Effector CD8-positive, alpha-beta T cell (primary cell): ENCODE measurements around the gene TMC6.
"Not testable (repeated sequence)": the region's sequence is repeated elsewhere in the genome, so short reads cannot be mapped to it uniquely, and the experiment has no call there.

ENCODE experiments used
- DNase-seq: peaks from one replicate; lab custom pipeline; 2025; lab: John Stamatoyannopoulos, UW

TMC6 gene

DNA sequence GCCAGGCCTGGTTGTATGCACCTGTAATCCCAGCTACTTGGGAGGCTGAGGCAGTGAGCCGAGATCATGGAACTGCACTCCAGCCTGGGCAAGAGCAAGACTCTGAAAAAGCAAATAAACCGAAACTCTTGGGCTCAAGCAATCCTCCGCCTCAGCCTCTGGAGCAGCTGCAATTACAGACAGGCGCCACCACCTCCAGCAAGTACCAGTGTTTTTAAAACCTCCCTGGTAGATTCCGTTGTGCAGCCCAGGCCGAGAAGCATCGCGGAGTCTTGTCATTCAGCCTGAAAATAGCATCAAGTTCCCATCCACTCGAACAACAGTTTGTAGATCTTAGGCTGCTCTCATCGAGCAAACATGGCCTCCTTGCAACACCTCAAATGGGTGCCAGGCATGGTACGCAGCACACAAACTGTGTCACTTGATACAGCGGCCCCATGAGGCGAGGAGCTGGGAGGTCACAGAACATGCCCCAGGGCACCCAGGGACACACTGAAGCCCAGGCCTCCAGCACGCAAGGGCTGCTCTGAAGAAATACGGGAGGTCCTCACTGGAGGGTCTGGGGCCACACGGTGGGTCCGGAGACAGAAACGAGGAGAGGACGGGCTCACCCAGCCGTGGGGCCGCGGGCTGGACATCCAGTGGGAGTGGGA is 18.1 kb downstream of the TMC6 start:
- DNase-seq = no peak

- no peak for DNase-seq
These were observed 19.1 kb downstream of the TMC6 start for GRCh38 chr17:78109489-78109761.

GRCh38 chr17:78108726-78109488 is 19.6 kb downstream of the TMC6 start:
- DNase-seq = no peak

- no peak for DNase-seq
These were observed 20.4 kb downstream of the TMC6 start for GRCh38 chr17:78107976-78108725.

DNA sequence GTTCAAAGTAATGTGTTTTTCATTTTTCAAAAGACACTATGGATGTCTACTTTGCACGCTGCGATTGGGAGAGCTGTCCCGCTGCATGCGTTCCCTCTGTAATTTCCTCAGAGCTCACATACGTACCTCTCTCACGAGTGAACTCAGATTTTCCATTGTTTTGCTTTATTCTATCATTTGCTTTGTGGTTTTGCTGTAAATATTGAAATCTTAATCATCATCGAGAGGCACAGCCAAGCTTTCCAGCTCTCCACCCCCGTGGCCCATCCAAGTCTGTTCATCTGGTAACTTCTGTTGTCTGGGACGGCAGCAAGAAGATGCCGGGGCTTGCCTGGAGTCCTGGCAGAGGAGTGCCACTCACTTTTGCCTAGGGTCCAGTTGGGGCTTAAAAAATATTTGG is 21.1 kb downstream of the TMC6 start:
- no peak for DNase-seq

- no peak for DNase-seq
These were observed 22.3 kb downstream of the TMC6 start for GRCh38 chr17:78106211-78106610.

GRCh38 chr17:78105551-78105950 is 23.0 kb downstream of the TMC6 start:
- DNase-seq = no peak

- DNase-seq = no peak
These were observed 23.5 kb downstream of the TMC6 start for GRCh38 chr17:78105101-78105500.

DNA sequence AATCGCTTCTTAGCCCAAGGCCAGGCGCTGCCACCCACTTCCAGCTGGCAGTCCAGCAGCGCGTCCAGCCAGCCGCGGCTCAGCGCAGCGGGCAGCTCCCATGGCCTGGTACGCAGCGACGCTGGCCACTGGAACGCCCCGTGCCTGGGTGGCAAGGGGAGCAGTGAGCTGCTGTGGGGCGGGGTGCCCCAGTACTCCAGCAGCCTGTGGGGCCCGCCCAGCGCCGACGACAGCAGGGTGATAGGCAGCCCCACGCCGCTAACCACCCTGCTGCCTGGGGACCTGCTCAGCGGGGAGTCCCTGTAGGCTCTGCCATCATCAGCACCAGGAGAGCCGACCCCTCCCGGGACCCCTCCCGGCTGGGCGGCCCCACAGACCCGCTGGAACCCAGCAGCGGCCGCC is 24.0 kb downstream of the TMC6 start:
- DNase-seq = no peak

- DNase-seq = no peak
These were observed 25.2 kb downstream of the TMC6 start for GRCh38 chr17:78103311-78103710.

- no peak for DNase-seq
These were observed 27.0 kb downstream of the TMC6 start for GRCh38 chr17:78101542-78101941.

DNA sequence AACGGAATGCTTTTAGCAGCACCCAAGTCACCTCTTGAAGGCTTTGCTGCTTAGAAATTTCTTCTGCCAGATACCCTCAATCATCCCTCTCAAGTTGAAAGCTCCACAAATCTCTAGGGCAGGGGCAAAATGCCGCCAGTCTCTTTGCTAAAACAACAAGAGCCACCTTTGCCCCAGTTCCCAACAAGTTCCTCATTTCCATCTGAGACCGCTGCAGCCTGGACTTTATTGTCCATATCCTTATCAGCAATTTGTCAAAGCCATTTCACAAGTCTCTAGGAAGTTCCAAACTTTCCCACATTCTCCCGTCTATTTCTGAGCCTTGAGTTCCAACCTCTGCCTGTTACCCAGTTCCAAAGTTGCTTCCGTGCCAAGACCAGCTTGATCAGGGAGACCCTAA is 27.4 kb downstream of the TMC6 start:
- no peak for DNase-seq

GRCh38 chr17:78096093-78096492 is 32.5 kb downstream of the TMC6 start:
- DNase-seq = no peak

GRCh38 chr17:78095035-78095434 is 33.5 kb downstream of the TMC6 start:
- no peak for DNase-seq

DNA sequence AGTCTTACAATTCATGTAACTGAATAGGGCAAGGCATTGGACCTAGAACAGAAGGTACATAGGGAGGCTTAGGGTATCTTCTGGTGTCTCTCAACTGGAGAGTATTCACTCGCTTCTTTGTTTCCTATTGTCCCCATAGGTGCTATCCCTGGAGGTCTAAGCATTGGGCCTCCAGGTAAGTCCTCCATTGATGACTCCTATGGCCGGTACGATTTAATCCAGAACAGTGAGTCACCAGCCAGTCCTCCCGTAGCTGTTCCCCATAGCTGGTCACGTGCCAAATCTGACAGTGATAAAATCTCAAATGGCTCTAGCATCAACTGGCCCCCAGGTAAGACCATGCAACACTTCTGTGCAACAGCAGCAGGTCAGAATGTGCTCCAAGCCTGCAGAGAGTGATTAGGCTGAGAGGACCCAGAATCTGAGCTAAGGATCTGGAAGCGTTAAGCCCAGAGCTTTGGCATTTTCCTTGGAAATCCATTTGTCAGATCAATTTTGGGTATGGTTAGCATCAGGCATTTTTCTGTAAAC is 35.7 kb downstream of the TMC6 start:
- no peak for DNase-seq

DNA sequence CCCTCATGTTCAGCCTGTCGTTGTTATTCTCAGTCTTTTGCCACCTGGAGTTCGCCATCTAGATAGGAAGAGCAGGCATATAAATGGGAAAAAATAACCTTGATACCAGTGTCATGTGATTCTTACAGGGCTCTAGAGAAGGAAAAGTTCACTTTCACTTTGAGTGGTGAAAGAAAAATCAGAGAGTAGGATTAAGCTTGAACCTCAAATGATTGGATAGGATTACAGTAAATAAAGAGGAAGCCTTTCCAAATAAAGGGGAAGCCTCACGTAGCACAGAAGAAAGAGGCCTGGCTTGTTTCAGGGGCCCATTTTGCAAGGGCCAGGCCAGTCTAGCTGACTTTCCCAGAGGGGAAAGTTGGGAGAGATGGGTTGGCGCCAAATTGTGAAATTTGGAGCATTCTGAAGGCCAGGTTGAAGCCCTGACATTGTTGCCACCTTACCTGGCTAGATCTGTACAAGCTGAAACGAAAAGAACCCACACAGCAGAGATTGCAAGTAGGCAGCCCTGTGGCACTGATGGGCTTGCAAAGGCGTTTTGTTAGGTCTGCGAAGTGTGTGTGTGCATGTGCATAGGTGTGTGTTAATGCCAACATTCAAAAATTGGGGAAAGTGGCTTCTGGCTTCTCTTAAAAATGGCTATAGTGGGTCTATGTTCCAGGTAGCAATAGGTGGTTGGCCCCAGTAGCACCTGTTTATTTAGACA is 38.8 kb downstream of the TMC6 start:
- no peak for DNase-seq

GRCh38 chr17:78088529-78088928 is 40.0 kb downstream of the TMC6 start:
- DNase-seq = no peak

GRCh38 chr17:78086740-78087139 is 41.8 kb downstream of the TMC6 start:
- DNase-seq = no peak

GRCh38 chr17:78082988-78083387 is 45.6 kb downstream of the TMC6 start:
- no peak for DNase-seq

DNA sequence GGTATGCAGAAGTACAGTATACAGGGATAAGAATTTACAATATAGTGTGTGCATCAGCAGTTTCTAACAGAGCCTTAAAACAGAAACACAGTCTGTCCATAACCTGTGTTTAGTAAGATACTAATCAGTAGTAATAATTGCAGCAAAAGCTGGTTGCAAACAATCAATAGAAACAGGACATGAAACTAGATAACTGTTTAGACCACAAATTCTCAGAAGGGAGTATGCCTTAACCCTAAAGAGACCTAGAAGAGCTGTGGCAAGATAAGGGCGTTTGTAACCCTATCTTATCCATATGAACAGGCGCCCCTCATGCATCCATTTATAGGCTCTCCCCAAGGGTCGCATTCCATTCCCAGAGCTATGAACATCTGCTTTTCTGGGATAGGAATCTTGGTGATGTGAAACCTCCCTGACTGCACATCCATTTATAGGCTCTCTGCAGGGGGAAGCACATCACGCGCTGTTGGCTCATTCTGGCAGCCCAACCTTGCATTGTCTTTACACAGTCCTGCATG is 46.1 kb downstream of the TMC6 start:
- DNase-seq = not testable (repeated sequence)

DNA sequence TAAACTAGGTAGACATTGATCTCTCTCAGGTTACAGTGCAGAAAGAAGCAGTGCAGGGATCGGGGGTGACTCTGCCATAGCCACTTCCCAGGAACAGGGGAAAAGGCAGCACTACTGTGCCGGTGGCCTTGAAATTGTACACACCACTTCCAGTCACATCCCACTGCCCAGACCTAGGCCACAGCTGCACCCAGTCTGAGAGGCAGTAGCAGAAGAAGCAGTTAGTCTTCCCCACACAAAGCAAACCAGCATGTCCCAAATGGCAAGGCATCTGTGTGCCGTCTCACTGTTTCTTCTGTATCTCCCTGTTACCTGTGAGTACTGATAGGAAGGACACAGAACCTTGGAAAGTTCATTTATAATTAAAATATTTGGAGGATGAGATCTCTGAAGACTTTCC is 47.0 kb downstream of the TMC6 start:
- no peak for DNase-seq

DNA sequence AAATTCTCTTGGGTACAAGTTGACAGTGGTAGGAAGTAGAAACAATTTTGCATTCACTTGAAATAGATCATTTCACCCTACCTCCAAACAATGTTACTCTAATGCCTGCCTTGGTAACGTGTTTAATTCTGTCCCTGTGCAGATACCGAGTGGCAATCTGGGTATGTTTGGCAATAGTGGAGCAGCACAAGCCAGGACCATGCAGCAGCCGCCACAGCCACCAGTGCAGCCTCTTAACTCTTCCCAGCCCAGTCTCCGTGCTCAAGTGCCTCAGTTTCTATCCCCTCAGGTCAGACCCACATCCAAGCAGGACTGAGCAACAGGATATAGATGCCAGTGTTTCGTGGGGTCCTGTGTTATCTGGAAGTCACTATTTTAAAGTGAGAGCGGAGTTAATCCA is 49.3 kb downstream of the TMC6 start:
- no peak for DNase-seq
